HepG2 (cell line): Measurements from ENCODE around the gene SLC34A3. TPM values are rescaled to one million over a fixed set of nuclear protein-coding genes. Genes with fewer than 3 reads are reported as not detected.
A peak's percentile ranks its signal among the peaks of the same experiment; 100 is the strongest.

Experiments used
- AGO1 ChIP-seq: fragments of 200-400 bp; formaldehyde crosslinking; IDR thresholded peaks from 2 replicates; pipeline ENCODE4 v1.6.1; 2017; ENCODE audit warnings: mild to moderate bottlenecking, low read depth, low read length, moderate library complexity; ENCODE audit not compliant: poor library complexity, severe bottlenecking
- DNMT1 ChIP-seq: sonication (generic); formaldehyde crosslinking; IDR thresholded peaks from 2 replicates; pipeline ENCODE4 v1.5.1; 2020; ENCODE audit warnings: mild to moderate bottlenecking, missing genetic modification reagents
- HIVEP1 ChIP-seq: sonication (generic); formaldehyde crosslinking; IDR thresholded peaks from 2 replicates; pipeline ENCODE4 v1.4.0; 2020; ENCODE audit warnings: mild to moderate bottlenecking, missing genetic modification reagents
- HNF4G ChIP-seq, 2 experiments: sonication (generic) in 1 of 2; formaldehyde crosslinking in 1 of 2; IDR thresholded peaks; 2 replicates each; pipeline versions ENCODE4 v1.4.0 to v1.6.1; 2011 to 2020; ENCODE audit warnings: borderline replicate concordance in 2 of 2, low read depth in 2 of 2, mild to moderate bottlenecking in 2 of 2, low read length in 1 of 2, missing genetic modification reagents in 1 of 2, moderate library complexity in 1 of 2
- KDM5B ChIP-seq: sonication (generic); formaldehyde crosslinking; IDR thresholded peaks from 2 replicates; pipeline ENCODE4 v1.4.0; 2020; ENCODE audit warnings: missing genetic modification reagents, mild to moderate bottlenecking, borderline replicate concordance
- MEF2D ChIP-seq: sonication (generic); formaldehyde crosslinking; IDR thresholded peaks from 2 replicates; pipeline ENCODE4 v1.5.1; 2020; ENCODE audit warnings: mild to moderate bottlenecking, missing genetic modification reagents
- POGZ ChIP-seq: sonication (generic); formaldehyde crosslinking; IDR thresholded peaks from 2 replicates; pipeline ENCODE4 v1.4.0; 2020; ENCODE audit warnings: mild to moderate bottlenecking, missing genetic modification reagents
- PPARG ChIP-seq: conservative IDR thresholded peaks from 2 replicates; pipeline ENCODE4 v1.6.1; 2016; ENCODE audit warnings: missing biosample characterization, missing genetic modification reagents
- RARA ChIP-seq: IDR thresholded peaks from 2 replicates; pipeline ENCODE4 v1.6.1; 2016; ENCODE audit warnings: missing genetic modification reagents, missing compliant biosample characterization
- SOX5 ChIP-seq: IDR thresholded peaks from 2 replicates; pipeline ENCODE4 v1.6.1; 2016; ENCODE audit warnings: borderline replicate concordance
- SP4 ChIP-seq: sonication (generic); formaldehyde crosslinking; IDR thresholded peaks from 2 replicates; pipeline ENCODE4 v1.8.1; 2023; ENCODE audit warnings: mild to moderate bottlenecking, missing genetic modification reagents
- SRY ChIP-seq: sonication (generic); formaldehyde crosslinking; IDR thresholded peaks from 2 replicates; pipeline ENCODE4 v1.8.0; 2022; ENCODE audit warnings: mild to moderate bottlenecking, missing genetic modification reagents
- ZNF274 ChIP-seq: sonication (generic); formaldehyde crosslinking; IDR thresholded peaks from 2 replicates; pipeline ENCODE4 v1.5.1; 2020; ENCODE audit warnings: mild to moderate bottlenecking, missing genetic modification reagents
- ZNF333 ChIP-seq: sonication (generic); formaldehyde crosslinking; IDR thresholded peaks from 2 replicates; pipeline ENCODE4 v1.4.0; 2020; ENCODE audit warnings: mild to moderate bottlenecking, missing genetic modification reagents, borderline replicate concordance
- ZNF501 ChIP-seq: sonication (generic); formaldehyde crosslinking; IDR thresholded peaks from 2 replicates; pipeline ENCODE4 v1.5.1; 2020; ENCODE audit warnings: mild to moderate bottlenecking, moderate library complexity, missing genetic modification reagents
- polyA plus RNA-seq, 8 experiments: library from polyadenylated mRNA; depleted of rRNA in 3 of 8; stranded (reverse) in 7 of 8; unstranded in 1 of 8; fragments of >200 nt; fragmentation: Illumina TruSeq in 4 of 8; extraction: Trizol in 4 of 8; gene quantifications; 2 replicates each; pipeline versions ENCODE4 v1.2.1 to v1.2.3, GENCODE V29; 2011 to 2016; ENCODE audit warnings: low read depth in 4 of 8, missing spikeins in 1 of 8, mixed read lengths in 1 of 8; ENCODE audit not compliant: insufficient read depth in 1 of 8
- total RNA-seq, 5 experiments: library from RNA; depleted of rRNA; stranded (reverse); fragments of >200 nt; fragmentation: Illumina TruSeq; extraction: Trizol; gene quantifications; 2 replicates each; pipeline ENCODE4 v1.2.3, GENCODE V29; 2016; ENCODE audit warnings: low read depth in 1 of 5
- TF ChIP-seq, protein P1 (sequence below): sonication (generic); formaldehyde crosslinking; IDR thresholded peaks from 2 replicates; pipeline ENCODE4 v1.8.0; 2022; ENCODE audit warnings: mild to moderate bottlenecking, missing genetic modification reagents; ENCODE audit not compliant: insufficient replicate concordance
- TF ChIP-seq, protein P2 (sequence below): IDR thresholded peaks from 2 replicates; pipeline ENCODE4 v1.6.1; 2016
- TF ChIP-seq, protein P3 (sequence below): IDR thresholded peaks from 2 replicates; pipeline ENCODE4 v1.6.1; 2016; ENCODE audit warnings: low read depth, borderline replicate concordance
- TF ChIP-seq, protein P4 (sequence below): IDR thresholded peaks from 2 replicates; pipeline ENCODE4 v1.6.1; 2018; ENCODE audit warnings: missing genetic modification reagents, mild to moderate bottlenecking, missing compliant biosample characterization
- TF ChIP-seq, protein P5 (sequence below): sonication (generic); IDR thresholded peaks from 2 replicates; pipeline ENCODE4 v1.6.1; 2016; ENCODE audit warnings: low read depth, borderline replicate concordance
- TF ChIP-seq, protein P6 (sequence below): IDR thresholded peaks from 2 replicates; pipeline ENCODE4 v1.6.1; 2016; ENCODE audit warnings: missing compliant biosample characterization, missing genetic modification reagents, borderline replicate concordance

SLC34A3 gene
- total and polyA plus RNA-seq, 2 of the 13 experiments (the other 11 are each of a cell fraction or from before 2014, with no cell fraction given) = 0.07 to 1.0 TPM

DNA sequence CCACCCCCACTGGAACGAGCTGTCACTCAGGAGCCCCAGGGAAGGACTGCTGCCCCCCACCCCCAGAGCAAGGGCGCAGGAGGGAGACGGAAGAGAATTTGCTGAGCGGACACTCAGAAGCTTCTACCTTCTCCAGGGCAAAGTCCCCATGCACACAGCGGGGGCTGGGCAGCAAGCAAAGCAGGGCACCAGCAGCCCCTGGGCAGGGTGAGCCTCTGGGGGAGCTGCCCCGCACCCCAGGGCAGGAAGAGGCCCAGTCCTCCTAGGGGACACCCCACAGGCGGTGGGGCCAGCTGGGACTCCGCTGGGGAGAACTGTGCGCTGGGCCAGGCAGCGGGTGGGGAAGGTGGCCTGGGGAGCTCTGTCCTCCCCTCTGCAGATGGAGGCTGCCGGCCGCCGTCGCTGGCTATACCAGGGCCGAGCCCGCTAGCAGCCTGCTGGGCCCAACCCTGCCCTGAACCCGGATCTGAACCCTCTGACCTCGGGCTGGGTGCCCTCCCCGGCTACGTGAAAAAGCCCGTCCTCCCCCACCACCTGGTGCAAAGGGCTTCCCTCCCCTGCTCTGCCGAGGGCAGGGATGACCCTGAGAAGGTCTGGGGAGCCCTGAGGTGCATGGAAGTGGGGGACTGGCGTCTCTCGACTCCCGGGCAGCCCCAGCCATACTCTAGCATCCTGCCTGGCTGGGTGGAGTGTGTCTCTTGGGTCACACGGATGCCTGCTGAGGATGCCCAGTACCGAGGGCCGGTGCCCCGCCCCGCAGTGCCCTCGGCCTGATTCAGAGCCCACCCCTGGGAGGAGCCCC is 597 bp upstream of the SLC34A3 start (continued):
- TF ChIP-seq, protein P1, sequence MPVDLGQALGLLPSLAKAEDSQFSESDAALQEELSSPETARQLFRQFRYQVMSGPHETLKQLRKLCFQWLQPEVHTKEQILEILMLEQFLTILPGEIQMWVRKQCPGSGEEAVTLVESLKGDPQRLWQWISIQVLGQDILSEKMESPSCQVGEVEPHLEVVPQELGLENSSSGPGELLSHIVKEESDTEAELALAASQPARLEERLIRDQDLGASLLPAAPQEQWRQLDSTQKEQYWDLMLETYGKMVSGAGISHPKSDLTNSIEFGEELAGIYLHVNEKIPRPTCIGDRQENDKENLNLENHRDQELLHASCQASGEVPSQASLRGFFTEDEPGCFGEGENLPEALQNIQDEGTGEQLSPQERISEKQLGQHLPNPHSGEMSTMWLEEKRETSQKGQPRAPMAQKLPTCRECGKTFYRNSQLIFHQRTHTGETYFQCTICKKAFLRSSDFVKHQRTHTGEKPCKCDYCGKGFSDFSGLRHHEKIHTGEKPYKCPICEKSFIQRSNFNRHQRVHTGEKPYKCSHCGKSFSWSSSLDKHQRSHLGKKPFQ (CRISPR knock-in tag) = peak; percentile 89
- TF ChIP-seq, protein P2, sequence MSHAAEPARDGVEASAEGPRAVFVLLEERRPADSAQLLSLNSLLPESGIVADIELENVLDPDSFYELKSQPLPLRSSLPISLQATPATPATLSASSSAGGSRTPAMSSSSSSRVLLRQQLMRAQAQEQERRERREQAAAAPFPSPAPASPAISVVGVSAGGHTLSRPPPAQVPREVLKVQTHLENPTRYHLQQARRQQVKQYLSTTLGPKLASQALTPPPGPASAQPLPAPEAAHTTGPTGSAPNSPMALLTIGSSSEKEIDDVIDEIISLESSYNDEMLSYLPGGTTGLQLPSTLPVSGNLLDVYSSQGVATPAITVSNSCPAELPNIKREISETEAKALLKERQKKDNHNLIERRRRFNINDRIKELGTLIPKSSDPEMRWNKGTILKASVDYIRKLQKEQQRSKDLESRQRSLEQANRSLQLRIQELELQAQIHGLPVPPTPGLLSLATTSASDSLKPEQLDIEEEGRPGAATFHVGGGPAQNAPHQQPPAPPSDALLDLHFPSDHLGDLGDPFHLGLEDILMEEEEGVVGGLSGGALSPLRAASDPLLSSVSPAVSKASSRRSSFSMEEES (CRISPR knock-in tag) = no peak
- TF ChIP-seq SP4 (peak; percentile 57; the same call in 1 of the 2 replicates), AGO1 (peak; percentile 95), SRY (CRISPR knock-in tag) (peak; percentile 53; the same call in 1 of the 2 replicates), RARA (CRISPR knock-in tag) (peak; percentile 74), HNF4G (IDR thresholded peaks at IDR 0.05; ENCODE audit: borderline replicate concordance, low read depth, low read length) (peak; percentile 48; the same call in 1 of the 2 replicates), HNF4G (CRISPR knock-in tag; IDR thresholded peaks at IDR 0.05; ENCODE audit: borderline replicate concordance, low read depth) (peak; percentile 83; the same call in 1 of the 2 replicates), ZNF333 (CRISPR knock-in tag) (no peak), POGZ (CRISPR knock-in tag) (no peak), PPARG (CRISPR knock-in tag) (peak; percentile 44; the same call in 1 of the 2 replicates), KDM5B (CRISPR knock-in tag) (no peak; the same call in 1 of the 2 replicates), ZNF501 (CRISPR knock-in tag) (peak; percentile 91), ZNF274 (peak; percentile 66; the same call in 1 of the 2 replicates), DNMT1 (CRISPR knock-in tag) (no peak), SOX5 (CRISPR knock-in tag) (peak; percentile 19; the same call in 1 of the 2 replicates), MEF2D (CRISPR knock-in tag) (peak; percentile 33; the same call in 1 of the 2 replicates), HIVEP1 (CRISPR knock-in tag) (peak; percentile 86; the same call in 1 of the 2 replicates)
- TF ChIP-seq, protein P3, sequence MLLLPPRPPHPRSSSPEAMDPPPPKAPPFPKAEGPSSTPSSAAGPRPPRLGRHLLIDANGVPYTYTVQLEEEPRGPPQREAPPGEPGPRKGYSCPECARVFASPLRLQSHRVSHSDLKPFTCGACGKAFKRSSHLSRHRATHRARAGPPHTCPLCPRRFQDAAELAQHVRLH (CRISPR knock-in tag) = peak; percentile 63; the same call in 1 of the 2 replicates
- TF ChIP-seq, protein P4, sequence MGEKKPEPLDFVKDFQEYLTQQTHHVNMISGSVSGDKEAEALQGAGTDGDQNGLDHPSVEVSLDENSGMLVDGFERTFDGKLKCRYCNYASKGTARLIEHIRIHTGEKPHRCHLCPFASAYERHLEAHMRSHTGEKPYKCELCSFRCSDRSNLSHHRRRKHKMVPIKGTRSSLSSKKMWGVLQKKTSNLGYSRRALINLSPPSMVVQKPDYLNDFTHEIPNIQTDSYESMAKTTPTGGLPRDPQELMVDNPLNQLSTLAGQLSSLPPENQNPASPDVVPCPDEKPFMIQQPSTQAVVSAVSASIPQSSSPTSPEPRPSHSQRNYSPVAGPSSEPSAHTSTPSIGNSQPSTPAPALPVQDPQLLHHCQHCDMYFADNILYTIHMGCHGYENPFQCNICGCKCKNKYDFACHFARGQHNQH (CRISPR knock-in tag) = 0 out of 2 replicates have a peak, but pooled peaks have one; percentile 30
- TF ChIP-seq, protein P5, sequence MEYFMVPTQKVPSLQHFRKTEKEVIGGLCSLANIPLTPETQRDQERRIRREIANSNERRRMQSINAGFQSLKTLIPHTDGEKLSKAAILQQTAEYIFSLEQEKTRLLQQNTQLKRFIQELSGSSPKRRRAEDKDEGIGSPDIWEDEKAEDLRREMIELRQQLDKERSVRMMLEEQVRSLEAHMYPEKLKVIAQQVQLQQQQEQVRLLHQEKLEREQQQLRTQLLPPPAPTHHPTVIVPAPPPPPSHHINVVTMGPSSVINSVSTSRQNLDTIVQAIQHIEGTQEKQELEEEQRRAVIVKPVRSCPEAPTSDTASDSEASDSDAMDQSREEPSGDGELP = peak; percentile 52; the same call in 1 of the 2 replicates
- TF ChIP-seq, protein P6, sequence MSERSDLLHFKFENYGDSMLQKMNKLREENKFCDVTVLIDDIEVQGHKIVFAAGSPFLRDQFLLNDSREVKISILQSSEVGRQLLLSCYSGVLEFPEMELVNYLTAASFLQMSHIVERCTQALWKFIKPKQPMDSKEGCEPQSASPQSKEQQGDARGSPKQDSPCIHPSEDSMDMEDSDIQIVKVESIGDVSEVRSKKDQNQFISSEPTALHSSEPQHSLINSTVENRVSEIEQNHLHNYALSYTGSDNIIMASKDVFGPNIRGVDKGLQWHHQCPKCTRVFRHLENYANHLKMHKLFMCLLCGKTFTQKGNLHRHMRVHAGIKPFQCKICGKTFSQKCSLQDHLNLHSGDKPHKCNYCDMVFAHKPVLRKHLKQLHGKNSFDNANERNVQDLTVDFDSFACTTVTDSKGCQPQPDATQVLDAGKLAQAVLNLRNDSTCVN (CRISPR knock-in tag) = no peak
